Measurements from ENCODE around the gene KIF2C. TPM values are rescaled to one million over a fixed set of nuclear protein-coding genes. Genes with fewer than 3 reads are reported as not detected.

Gene KIF2C
- total and polyA plus RNA-seq, 9 of the 15 experiments (the other 6 are each of a cell fraction or from before 2014, with no cell fraction given): 84.9 to 226 (median 169) TPM

DNA sequence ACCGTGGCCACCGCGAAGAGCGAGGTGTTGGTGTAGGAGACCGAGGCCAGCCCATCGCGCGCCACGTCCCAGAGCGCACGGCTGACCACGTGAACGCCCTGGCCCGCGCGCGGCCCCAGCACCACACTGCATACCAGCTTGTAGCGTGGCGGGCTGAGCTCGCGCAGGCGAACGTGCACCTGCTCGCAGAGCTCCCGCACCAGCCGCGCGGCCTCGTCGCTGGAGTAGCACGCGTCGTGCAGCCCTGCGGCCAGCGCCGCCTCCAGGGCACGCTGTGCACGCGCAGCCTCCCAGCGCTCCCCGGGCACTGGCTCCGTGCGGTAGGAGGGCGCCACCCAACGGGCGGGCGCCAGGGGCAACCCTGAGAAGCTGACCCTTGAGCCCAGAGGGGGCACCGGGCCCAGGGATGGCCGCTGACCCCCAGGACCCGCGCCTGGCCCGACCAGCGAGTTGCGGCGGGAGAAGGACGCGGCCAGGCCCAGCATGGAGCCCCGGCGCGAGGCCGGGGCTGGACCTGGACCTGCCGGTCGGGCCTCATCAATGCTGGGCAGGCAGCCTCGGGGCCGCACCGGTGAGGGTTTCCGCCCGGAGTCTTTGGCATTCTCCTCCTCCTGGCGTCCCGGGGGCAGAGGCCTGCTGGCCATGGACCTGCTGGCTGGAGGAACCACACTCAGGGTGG lies 66.5 kb downstream of the KIF2C start:
- ATAC-seq: no peak
- Histone ChIP-seq H3K4me1 (replicated peaks in 1 of 2; ENCODE audit: control insufficient read depth in 2 of 2, insufficient read depth in 2 of 2, low read length in 2 of 2) (peaks cover 61 to 78% of the 10 kb centered on the region in 2 experiments), H3K36me3 (ENCODE audit: control insufficient read depth, insufficient read depth, low read length) (peaks cover 52% of the 10 kb centered on the region), H3K4me2 (ENCODE audit: insufficient read depth, low read length) (peak overlapping the region; percentile 80), H2AFZ (ENCODE audit: low read depth, low read length) (no peak overlapping the region; the same call in 1 of the 2 replicates), H3K4me3 (no peak overlapping the region), H3K9ac (ENCODE audit: insufficient read depth in 1 of 2, low read depth in 2 of 2, low read length in 2 of 2) (peak overlapping the region; percentile 86 to 92), H3K27ac (ENCODE audit: extremely low read depth, low read depth, low read length) (peak overlapping the region; percentile 100), H3K9me1 (ENCODE audit: control insufficient read depth, insufficient read depth, low read length) (peaks cover 5% of the 10 kb centered on the region), H3K79me2 (ENCODE audit: control insufficient read depth, insufficient read depth, low read length) (peaks cover 27% of the 10 kb centered on the region), H4K20me1 (replicated peaks; ENCODE audit: control insufficient read depth, insufficient read depth, low read length) (no peaks in the 10 kb centered on the region), H3K27me3 (ENCODE audit: control insufficient read depth in 2 of 2, insufficient read depth in 2 of 2, low read length in 2 of 2) (no peaks in the 10 kb centered on the region; a peak in 1 of 5 replicates), H3K9me3 (replicated peaks; ENCODE audit: control insufficient read depth, insufficient read depth, low read depth, low read length) (no peaks in the 10 kb centered on the region)
- in situ Hi-C loops (cut with MboI) (loop anchor here (10.0 kb wide), 1 partner anchor 689 kb away; the partner anchor contains the start of gene TESK2), intact Hi-C loops (cut with micrococcal nuclease) (loop anchor here (10.0 kb wide), 1 partner anchor 171 kb away; no protein-coding TSS in a partner anchor)
- FAIRE-seq: no peak
- CTCF ChIA-PET (ENCODE audit: low intra/inter-chr PET ratio): no interaction called here
- no peak for DNase-seq (ENCODE audit: extremely low read depth in 1 of 4, low spot score in 3 of 4)
- POLR2A ChIA-PET: interaction anchor here (0.6 to 16.9 kb wide), 7 partner anchors 13 to 243 kb away, joined by 3 to 594 read pairs (median 5); no protein-coding TSS in a partner anchor
- BruUV-seq (replicated peaks): no TSS peak
- WGBS (ENCODE audit: insufficient coverage, low coverage, missing lambda C conversion rate): 98% methylated on average over 41 of the region's 70 CpGs
- TF ChIP-seq NONO (IDR thresholded peaks at IDR 0.05; ENCODE audit: low read depth in 2 of 2, low read length in 1 of 2) (no peak), PRPF4 (IDR thresholded peaks at IDR 0.05; ENCODE audit: insufficient read depth, low read depth, low read length, poor library complexity, severe bottlenecking) (peak; percentile 76), ZBTB8A (IDR thresholded peaks at IDR 0.05; ENCODE audit: partially characterized antibody) (no peak), SMAD1 (IDR thresholded peaks at IDR 0.05; ENCODE audit: low read depth, low read length, partially characterized antibody) (no peak), ZNF695 (CRISPR knock-in tag; IDR thresholded peaks at IDR 0.05) (no peak), POLR2G (IDR thresholded peaks at IDR 0.05; ENCODE audit: low read depth, low read length) (peak; percentile 75), SRSF7 (optimal IDR thresholded peaks at IDR 0.05; ENCODE audit: low read depth, low read length) (peak; percentile 65), RBFOX2 (IDR thresholded peaks at IDR 0.05; ENCODE audit: low read depth, low read length) (peak; percentile 83)
- TF ChIP-seq, protein P1, sequence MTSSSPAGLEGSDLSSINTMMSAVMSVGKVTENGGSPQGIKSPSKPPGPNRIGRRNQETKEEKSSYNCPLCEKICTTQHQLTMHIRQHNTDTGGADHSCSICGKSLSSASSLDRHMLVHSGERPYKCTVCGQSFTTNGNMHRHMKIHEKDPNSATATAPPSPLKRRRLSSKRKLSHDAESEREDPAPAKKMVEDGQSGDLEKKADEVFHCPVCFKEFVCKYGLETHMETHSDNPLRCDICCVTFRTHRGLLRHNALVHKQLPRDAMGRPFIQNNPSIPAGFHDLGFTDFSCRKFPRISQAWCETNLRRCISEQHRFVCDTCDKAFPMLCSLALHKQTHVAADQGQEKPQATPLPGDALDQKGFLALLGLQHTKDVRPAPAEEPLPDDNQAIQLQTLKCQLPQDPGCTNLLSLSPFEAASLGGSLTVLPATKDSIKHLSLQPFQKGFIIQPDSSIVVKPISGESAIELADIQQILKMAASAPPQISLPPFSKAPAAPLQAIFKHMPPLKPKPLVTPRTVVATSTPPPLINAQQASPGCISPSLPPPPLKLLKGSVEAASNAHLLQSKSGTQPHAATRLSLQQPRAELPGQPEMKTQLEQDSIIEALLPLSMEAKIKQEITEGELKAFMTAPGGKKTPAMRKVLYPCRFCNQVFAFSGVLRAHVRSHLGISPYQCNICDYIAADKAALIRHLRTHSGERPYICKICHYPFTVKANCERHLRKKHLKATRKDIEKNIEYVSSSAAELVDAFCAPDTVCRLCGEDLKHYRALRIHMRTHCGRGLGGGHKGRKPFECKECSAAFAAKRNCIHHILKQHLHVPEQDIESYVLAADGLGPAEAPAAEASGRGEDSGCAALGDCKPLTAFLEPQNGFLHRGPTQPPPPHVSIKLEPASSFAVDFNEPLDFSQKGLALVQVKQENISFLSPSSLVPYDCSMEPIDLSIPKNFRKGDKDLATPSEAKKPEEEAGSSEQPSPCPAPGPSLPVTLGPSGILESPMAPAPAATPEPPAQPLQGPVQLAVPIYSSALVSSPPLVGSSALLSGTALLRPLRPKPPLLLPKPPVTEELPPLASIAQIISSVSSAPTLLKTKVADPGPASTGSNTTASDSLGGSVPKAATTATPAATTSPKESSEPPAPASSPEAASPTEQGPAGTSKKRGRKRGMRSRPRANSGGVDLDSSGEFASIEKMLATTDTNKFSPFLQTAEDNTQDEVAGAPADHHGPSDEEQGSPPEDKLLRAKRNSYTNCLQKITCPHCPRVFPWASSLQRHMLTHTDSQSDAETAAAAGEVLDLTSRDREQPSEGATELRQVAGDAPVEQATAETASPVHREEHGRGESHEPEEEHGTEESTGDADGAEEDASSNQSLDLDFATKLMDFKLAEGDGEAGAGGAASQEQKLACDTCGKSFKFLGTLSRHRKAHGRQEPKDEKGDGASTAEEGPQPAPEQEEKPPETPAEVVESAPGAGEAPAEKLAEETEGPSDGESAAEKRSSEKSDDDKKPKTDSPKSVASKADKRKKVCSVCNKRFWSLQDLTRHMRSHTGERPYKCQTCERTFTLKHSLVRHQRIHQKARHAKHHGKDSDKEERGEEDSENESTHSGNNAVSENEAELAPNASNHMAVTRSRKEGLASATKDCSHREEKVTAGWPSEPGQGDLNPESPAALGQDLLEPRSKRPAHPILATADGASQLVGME (CRISPR knock-in tag; IDR thresholded peaks at IDR 0.05): no peak
- TF ChIP-seq, protein P2, sequence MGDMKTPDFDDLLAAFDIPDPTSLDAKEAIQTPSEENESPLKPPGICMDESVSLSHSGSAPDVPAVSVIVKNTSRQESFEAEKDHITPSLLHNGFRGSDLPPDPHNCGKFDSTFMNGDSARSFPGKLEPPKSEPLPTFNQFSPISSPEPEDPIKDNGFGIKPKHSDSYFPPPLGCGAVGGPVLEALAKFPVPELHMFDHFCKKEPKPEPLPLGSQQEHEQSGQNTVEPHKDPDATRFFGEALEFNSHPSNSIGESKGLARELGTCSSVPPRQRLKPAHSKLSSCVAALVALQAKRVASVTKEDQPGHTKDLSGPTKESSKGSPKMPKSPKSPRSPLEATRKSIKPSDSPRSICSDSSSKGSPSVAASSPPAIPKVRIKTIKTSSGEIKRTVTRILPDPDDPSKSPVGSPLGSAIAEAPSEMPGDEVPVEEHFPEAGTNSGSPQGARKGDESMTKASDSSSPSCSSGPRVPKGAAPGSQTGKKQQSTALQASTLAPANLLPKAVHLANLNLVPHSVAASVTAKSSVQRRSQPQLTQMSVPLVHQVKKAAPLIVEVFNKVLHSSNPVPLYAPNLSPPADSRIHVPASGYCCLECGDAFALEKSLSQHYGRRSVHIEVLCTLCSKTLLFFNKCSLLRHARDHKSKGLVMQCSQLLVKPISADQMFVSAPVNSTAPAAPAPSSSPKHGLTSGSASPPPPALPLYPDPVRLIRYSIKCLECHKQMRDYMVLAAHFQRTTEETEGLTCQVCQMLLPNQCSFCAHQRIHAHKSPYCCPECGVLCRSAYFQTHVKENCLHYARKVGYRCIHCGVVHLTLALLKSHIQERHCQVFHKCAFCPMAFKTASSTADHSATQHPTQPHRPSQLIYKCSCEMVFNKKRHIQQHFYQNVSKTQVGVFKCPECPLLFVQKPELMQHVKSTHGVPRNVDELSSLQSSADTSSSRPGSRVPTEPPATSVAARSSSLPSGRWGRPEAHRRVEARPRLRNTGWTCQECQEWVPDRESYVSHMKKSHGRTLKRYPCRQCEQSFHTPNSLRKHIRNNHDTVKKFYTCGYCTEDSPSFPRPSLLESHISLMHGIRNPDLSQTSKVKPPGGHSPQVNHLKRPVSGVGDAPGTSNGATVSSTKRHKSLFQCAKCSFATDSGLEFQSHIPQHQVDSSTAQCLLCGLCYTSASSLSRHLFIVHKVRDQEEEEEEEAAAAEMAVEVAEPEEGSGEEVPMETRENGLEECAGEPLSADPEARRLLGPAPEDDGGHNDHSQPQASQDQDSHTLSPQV (IDR thresholded peaks at IDR 0.05): peak; percentile 27; the same call in 1 of the 2 replicates

Measured in K562 (cell line).